Calu3 (cell line): Measurements from ENCODE around the gene KCNIP2. TPM values are rescaled to one million over a fixed set of nuclear protein-coding genes. Genes with fewer than 3 reads are reported as not detected.

ENCODE experiments used
- BruUV-seq: library from RNA; stranded (reverse); fragments of 400-500 nt; replicated peaks from 2 replicates; lab custom pipeline; 2021; lab: Mats Ljungman, UMichigan
- CTCF ChIA-PET: fragments of 300-600 bp; sonication (Branson Sonifier 250); formaldehyde crosslinking; loops from one replicate; lab custom pipeline; 2022; ENCODE audit warnings: antibody characterized with exemption; lab: Charles Lee
- DNase-seq: peaks from one replicate; pipeline ENCODE4 v3.0.0; 2022
- H3K27ac Mint-ChIP-seq: one replicate; pipeline ENCODE4 v1.8.0; 2022; ENCODE audit warnings: mixed read lengths; ENCODE audit not compliant: unreplicated experiment
- H3K27me3 Mint-ChIP-seq: one replicate; pipeline ENCODE4 v1.8.0; 2022; ENCODE audit warnings: mixed read lengths; ENCODE audit not compliant: unreplicated experiment
- H3K36me3 Mint-ChIP-seq: one replicate; pipeline ENCODE4 v1.8.0; 2022; ENCODE audit warnings: mild to moderate bottlenecking, moderate library complexity, mixed read lengths; ENCODE audit not compliant: insufficient read depth, unreplicated experiment
- H3K4me1 Mint-ChIP-seq: one replicate; pipeline ENCODE4 v1.8.0; 2022; ENCODE audit warnings: mild to moderate bottlenecking, low read depth, mixed read lengths; ENCODE audit not compliant: unreplicated experiment
- H3K4me3 Mint-ChIP-seq: one replicate; pipeline ENCODE4 v1.8.0; 2022; ENCODE audit warnings: mild to moderate bottlenecking, low read depth, moderate library complexity, mixed read lengths; ENCODE audit not compliant: unreplicated experiment
- H3K9me3 Mint-ChIP-seq: one replicate; pipeline ENCODE4 v1.8.0; 2022; ENCODE audit warnings: low read depth, mixed read lengths; ENCODE audit not compliant: unreplicated experiment
- CTCF ChIP-seq: fragments of 200-600 bp; IDR thresholded peaks from one replicate; pipeline ENCODE4 v1.8.0; 2022; ENCODE audit warnings: antibody characterized with exemption; ENCODE audit not compliant: unreplicated experiment
- intact Hi-C: fragments of 100-400 bp; cut with micrococcal nuclease; formaldehyde crosslinking; loops from one replicate; pipeline ENCODE4 v1.10.0; 2022; ENCODE audit not compliant: unreplicated experiment
- total RNA-seq: library from RNA; stranded (reverse); gene quantifications from 2 replicates; pipeline ENCODE4 v1.2.3, GENCODE V29; 2022

The KCNIP2 gene
- total RNA-seq, 1 experiment from 2014 or later = 4.8 TPM

- Mint-ChIP-seq H3K36me3 (peaks cover 14% of the 10 kb centered on the region), H3K4me3 (no peak overlapping the region), H3K27ac (no peak overlapping the region), H3K4me1 (peaks cover 17% of the 10 kb centered on the region), H3K27me3 (no peaks in the 10 kb centered on the region), H3K9me3 (no peaks in the 10 kb centered on the region)
- CTCF ChIA-PET = interaction anchor here (0.7 kb wide), 1 partner anchor 41 kb away, joined by 3 read pairs; no protein-coding TSS in a partner anchor
- intact Hi-C loops = no loop called here
- BruUV-seq = no TSS peak
- TF ChIP-seq CTCF = no peak
- no peak for DNase-seq
Observed at GRCh38 chr10:101838416-101838970, 5.1 kb downstream of the KCNIP2 start.

GRCh38 chr10:101837748-101838147 lies 5.9 kb downstream of the KCNIP2 start:
- intact Hi-C loops = no loop called here
- Mint-ChIP-seq H3K27me3 (no peaks in the 10 kb centered on the region), H3K27ac (no peak overlapping the region), H3K36me3 (peaks cover 9% of the 10 kb centered on the region), H3K4me3 (no peak overlapping the region), H3K4me1 (peaks cover 17% of the 10 kb centered on the region), H3K9me3 (no peaks in the 10 kb centered on the region)
- CTCF ChIA-PET = no interaction called here
- no TSS peak for BruUV-seq
- no peak for TF ChIP-seq CTCF
- DNase-seq = no peak

GRCh38 chr10:101835362-101835761 lies 8.2 kb downstream of the KCNIP2 start:
- no peaks in the 10 kb centered on the region for H3K9me3 Mint-ChIP-seq
- no peak for TF ChIP-seq CTCF
- intact Hi-C loops = no loop called here
- H3K4me3 Mint-ChIP-seq = no peak overlapping the region
- H3K36me3 Mint-ChIP-seq = peaks cover 13% of the 10 kb centered on the region
- H3K4me1 Mint-ChIP-seq = peaks cover 25% of the 10 kb centered on the region
- no TSS peak for BruUV-seq
- CTCF ChIA-PET = interaction anchor here (0.6 to 0.9 kb wide), 5 partner anchors 16 to 224 kb away, joined by 3 to 10 read pairs (median 4); no protein-coding TSS in a partner anchor
- H3K27ac Mint-ChIP-seq = no peak overlapping the region
- no peaks in the 10 kb centered on the region for H3K27me3 Mint-ChIP-seq
- DNase-seq = no peak

GRCh38 chr10:101834341-101834740 lies 9.3 kb downstream of the KCNIP2 start:
- CTCF ChIA-PET = no interaction called here
- BruUV-seq = no TSS peak
- DNase-seq = no peak
- H3K27me3 Mint-ChIP-seq = no peaks in the 10 kb centered on the region
- H3K27ac Mint-ChIP-seq = peak overlapping the region; percentile 5
- H3K9me3 Mint-ChIP-seq = no peaks in the 10 kb centered on the region
- intact Hi-C loops = no loop called here
- peaks cover 21% of the 10 kb centered on the region for H3K4me1 Mint-ChIP-seq
- H3K4me3 Mint-ChIP-seq = no peak overlapping the region
- peaks cover 11% of the 10 kb centered on the region for H3K36me3 Mint-ChIP-seq
- TF ChIP-seq CTCF = no peak
